ENCODE measurements around the gene GCLC.

The GCLC gene

DNA sequence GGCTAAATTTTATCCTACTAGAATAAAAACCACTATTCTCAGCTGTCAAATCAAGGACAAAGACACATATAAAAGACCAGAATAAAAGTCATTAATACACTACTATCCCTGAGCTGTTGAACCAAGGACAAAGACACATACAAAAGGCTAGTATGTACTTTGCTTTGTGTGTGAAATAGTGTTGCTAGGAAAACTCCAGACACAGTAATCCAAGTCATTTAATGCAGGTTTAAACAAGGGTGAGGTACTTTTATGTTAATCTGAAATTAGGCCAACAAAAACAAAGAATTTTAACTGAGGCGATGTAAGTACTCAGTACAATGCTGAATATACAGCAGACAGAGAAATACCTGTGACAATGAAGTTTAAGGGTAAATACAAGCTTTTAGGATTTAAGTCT is 18.9 kb downstream of the GCLC start:
- Histone ChIP-seq H3K9me3 (ENCODE audit: low read depth, low read length) (no peaks in the 10 kb centered on the region), H3K4me3 (no peak overlapping the region), H3K36me3 (ENCODE audit: insufficient read depth, low read length) (no peaks in the 10 kb centered on the region; the same call in 1 of the 2 replicates), H3K27ac (no peak overlapping the region), H3K9ac (ENCODE audit: insufficient read length) (no peak overlapping the region)
- DNase-seq (ENCODE audit: low read depth, low spot score), result no peak
- TF ChIP-seq EZH2 (IDR thresholded peaks at IDR 0.05) (no peak), POLR2AphosphoS5 (IDR thresholded peaks at IDR 0.05; ENCODE audit: borderline replicate concordance, low read depth, low read length) (no peak), FOXP2 (optimal IDR thresholded peaks at IDR 0.05; ENCODE audit: control extremely low read depth, extremely low read length, insufficient read depth) (no peak)

DNA sequence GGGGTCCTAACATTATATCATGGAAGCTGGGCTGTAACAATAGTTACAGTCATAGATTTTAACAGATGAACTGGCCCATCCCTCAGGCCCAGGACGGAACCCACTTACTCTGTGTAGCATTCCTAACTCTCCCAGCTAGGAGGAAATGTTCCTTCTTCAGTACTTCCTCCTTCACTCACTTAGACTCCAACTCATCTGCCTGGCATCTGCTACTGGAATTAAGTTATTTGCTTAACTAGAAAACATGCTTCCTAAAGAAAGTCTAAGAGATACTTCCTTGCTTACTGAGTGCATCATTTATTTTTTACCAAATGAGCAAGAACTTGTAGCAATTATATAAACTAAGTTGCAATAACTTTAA is 20.5 kb downstream of the GCLC start:
- no peak overlapping the region for H3K27ac ChIP-seq
- no peak overlapping the region for H3K9ac ChIP-seq (ENCODE audit: insufficient read length)

GRCh38 chr6:53523511-53524454 is 21.1 kb downstream of the GCLC start:
- H3K9ac ChIP-seq (ENCODE audit: insufficient read length), result no peak overlapping the region
- no peak overlapping the region for H3K27ac ChIP-seq
- H3K36me3 ChIP-seq (ENCODE audit: insufficient read depth, low read length), result peaks cover 6% of the 10 kb centered on the region; the same call in 1 of the 2 replicates
- H3K4me3 ChIP-seq, result no peak overlapping the region
- TF ChIP-seq FOXP2 (optimal IDR thresholded peaks at IDR 0.05; ENCODE audit: control extremely low read depth, extremely low read length, insufficient read depth) (no peak), EZH2 (IDR thresholded peaks at IDR 0.05) (no peak), POLR2AphosphoS5 (IDR thresholded peaks at IDR 0.05; ENCODE audit: borderline replicate concordance, low read depth, low read length) (no peak)
- no peaks in the 10 kb centered on the region for H3K9me3 ChIP-seq (ENCODE audit: low read depth, low read length)
- no peak for DNase-seq (ENCODE audit: low read depth, low spot score)

More for the DNA sequence above, 20.5 kb downstream of the GCLC start:
- TF ChIP-seq FOXP2 (optimal IDR thresholded peaks at IDR 0.05; ENCODE audit: control extremely low read depth, extremely low read length, insufficient read depth) (no peak), EZH2 (IDR thresholded peaks at IDR 0.05) (no peak), POLR2AphosphoS5 (IDR thresholded peaks at IDR 0.05; ENCODE audit: borderline replicate concordance, low read depth, low read length) (no peak)
- DNase-seq (ENCODE audit: low read depth, low spot score), result no peak
- H3K36me3 ChIP-seq (ENCODE audit: insufficient read depth, low read length), result peaks cover 6% of the 10 kb centered on the region; the same call in 1 of the 2 replicates
- no peak overlapping the region for H3K4me3 ChIP-seq
- H3K9me3 ChIP-seq (ENCODE audit: low read depth, low read length), result no peaks in the 10 kb centered on the region

DNA sequence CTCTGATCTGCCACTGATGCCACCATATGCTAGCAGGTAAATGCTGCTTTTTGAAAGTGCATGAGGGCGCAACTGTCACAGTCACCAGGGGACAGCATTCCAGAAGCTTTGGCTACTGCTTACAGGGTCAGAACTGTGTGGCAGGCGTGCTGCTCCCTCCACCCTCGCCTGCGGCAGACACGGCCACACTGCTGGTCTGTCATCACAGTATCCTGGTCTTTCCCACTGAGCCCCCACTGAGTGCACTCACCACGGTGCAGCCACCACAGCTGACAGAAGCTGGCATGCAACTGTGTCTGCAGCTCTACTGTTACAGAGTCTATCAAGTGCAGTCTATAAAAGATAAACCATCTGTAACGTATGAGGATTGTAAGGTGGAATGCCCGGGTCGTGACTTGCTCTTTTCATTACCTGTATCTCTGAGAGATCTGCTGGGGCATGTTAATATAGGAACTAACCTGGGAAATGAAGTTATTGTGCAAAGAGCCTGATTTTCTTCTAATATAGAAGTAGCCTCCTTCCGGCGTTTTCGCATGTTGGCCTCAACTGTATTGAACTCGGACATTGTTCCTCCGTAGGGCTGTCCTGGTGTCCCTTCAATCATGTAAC is 24.5 kb downstream of the GCLC start:
- H3K9ac ChIP-seq (ENCODE audit: insufficient read length), result no peak overlapping the region
- no peaks in the 10 kb centered on the region for H3K9me3 ChIP-seq (ENCODE audit: low read depth, low read length)
- H3K36me3 ChIP-seq (ENCODE audit: insufficient read depth, low read length), result peaks cover 11% of the 10 kb centered on the region; the same call in 1 of the 2 replicates
- no peak for DNase-seq (ENCODE audit: low read depth, low spot score)
- no peak for TF ChIP-seq EZH2 (IDR thresholded peaks at IDR 0.05)
- TF ChIP-seq FOXP2 (optimal IDR thresholded peaks at IDR 0.05; ENCODE audit: control extremely low read depth, extremely low read length, insufficient read depth), result no peak
- no peak for TF ChIP-seq POLR2AphosphoS5 (IDR thresholded peaks at IDR 0.05; ENCODE audit: borderline replicate concordance, low read depth, low read length)
- H3K27ac ChIP-seq, result no peak overlapping the region
- no peak overlapping the region for H3K4me3 ChIP-seq

- TF ChIP-seq EZH2 (IDR thresholded peaks at IDR 0.05), result no peak
- TF ChIP-seq POLR2AphosphoS5 (IDR thresholded peaks at IDR 0.05; ENCODE audit: borderline replicate concordance, low read depth, low read length), result no peak
Measured at GRCh38 chr6:53518862-53519261, 26.0 kb downstream of the GCLC start.

DNA sequence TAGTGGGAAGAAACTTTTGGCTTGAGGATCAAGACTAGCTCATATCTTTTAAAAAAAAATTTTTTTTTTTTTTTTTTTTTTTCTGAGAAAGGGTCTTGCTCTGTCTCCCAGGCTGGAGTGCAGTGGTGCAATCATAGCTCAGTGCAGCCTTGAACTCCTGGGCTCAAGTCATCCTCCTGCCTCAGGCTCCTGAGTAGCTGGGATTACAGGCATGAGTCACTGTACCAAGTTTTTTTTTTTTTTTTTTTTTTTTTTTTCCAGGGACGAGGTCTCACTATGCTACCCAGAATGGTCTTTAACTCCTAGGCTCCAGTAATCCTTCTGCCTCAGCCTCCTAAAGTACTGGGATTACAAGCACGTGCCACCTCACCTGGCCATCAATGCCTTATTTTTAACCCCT is 27.9 kb downstream of the GCLC start:
- Histone ChIP-seq H3K36me3 (ENCODE audit: insufficient read depth, low read length) (peaks cover 43% of the 10 kb centered on the region), H3K4me3 (no peak overlapping the region), H3K9me3 (ENCODE audit: low read depth, low read length) (no peaks in the 10 kb centered on the region), H3K27ac (no peak overlapping the region), H3K9ac (ENCODE audit: insufficient read length) (no peak overlapping the region)
- no peak for TF ChIP-seq EZH2 (IDR thresholded peaks at IDR 0.05)
- no peak for DNase-seq (ENCODE audit: low read depth, low spot score)

More at GRCh38 chr6:53518862-53519261, 26.0 kb downstream of the GCLC start:
- H3K27ac ChIP-seq, result no peak overlapping the region
- H3K9ac ChIP-seq (ENCODE audit: insufficient read length), result no peak overlapping the region
- DNase-seq (ENCODE audit: low read depth, low spot score), result no peak
- H3K9me3 ChIP-seq (ENCODE audit: low read depth, low read length), result no peaks in the 10 kb centered on the region
- H3K4me3 ChIP-seq, result no peak overlapping the region
- H3K36me3 ChIP-seq (ENCODE audit: insufficient read depth, low read length), result peaks cover 25% of the 10 kb centered on the region

DNA sequence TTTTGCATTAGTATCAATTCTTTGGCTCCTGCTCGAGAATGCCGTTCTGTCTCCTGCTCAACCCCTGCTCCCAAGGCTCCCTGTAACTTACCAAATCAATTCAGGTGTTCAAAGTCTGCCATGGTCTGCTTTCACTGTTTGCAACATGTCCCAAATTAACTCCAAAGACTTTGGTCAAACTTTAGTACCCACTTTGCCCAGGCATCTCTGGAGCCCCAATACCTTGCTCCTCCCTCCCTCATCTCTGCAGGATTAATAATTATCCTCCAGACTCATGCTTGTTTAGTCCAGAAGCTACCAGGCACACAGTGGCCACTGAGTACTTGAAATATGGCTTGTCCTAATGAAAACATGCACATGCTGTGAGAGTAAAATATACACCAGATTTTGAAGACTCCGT is 30.2 kb downstream of the GCLC start:
- H3K36me3 ChIP-seq (ENCODE audit: insufficient read depth, low read length), result peaks cover 41% of the 10 kb centered on the region
- H3K27ac ChIP-seq, result no peak overlapping the region
- DNase-seq (ENCODE audit: low read depth, low spot score), result no peak

GRCh38 chr6:53513519-53513966 is 31.4 kb downstream of the GCLC start:
- Histone ChIP-seq H3K4me3 (no peak overlapping the region), H3K9ac (ENCODE audit: insufficient read length) (no peak overlapping the region), H3K36me3 (ENCODE audit: insufficient read depth, low read length) (peaks cover 48% of the 10 kb centered on the region), H3K9me3 (ENCODE audit: low read depth, low read length) (no peaks in the 10 kb centered on the region), H3K27ac (no peak overlapping the region)
- TF ChIP-seq EZH2 (IDR thresholded peaks at IDR 0.05) (no peak), FOXP2 (optimal IDR thresholded peaks at IDR 0.05; ENCODE audit: control extremely low read depth, extremely low read length, insufficient read depth) (no peak)
- no peak for DNase-seq (ENCODE audit: low read depth, low spot score)

More for the DNA sequence above, 30.2 kb downstream of the GCLC start:
- TF ChIP-seq POLR2AphosphoS5 (IDR thresholded peaks at IDR 0.05; ENCODE audit: borderline replicate concordance, low read depth, low read length) (no peak), FOXP2 (optimal IDR thresholded peaks at IDR 0.05; ENCODE audit: control extremely low read depth, extremely low read length, insufficient read depth) (no peak), EZH2 (IDR thresholded peaks at IDR 0.05) (no peak)
- H3K9me3 ChIP-seq (ENCODE audit: low read depth, low read length), result no peaks in the 10 kb centered on the region
- no peak overlapping the region for H3K9ac ChIP-seq (ENCODE audit: insufficient read length)
- H3K4me3 ChIP-seq, result no peak overlapping the region

Data from SK-N-MC (cell line).